MV-4-11 (cell line): ENCODE measurements around the gene ASB8.
"Not testable (repeated sequence)": the region's sequence is repeated elsewhere in the genome, so short reads cannot be mapped to it uniquely, and the experiment has no call there.

Experiments
- DNase-seq: peaks from one replicate; lab custom pipeline; 2025; lab: John Stamatoyannopoulos, UW

Gene ASB8

GRCh38 chr12:48183091-48183875, 26.0 kb upstream of the ASB8 start, which contains the start of gene CCDC184:
TSS of gene CCDC184 (plus strand) at chr12:48183644. CDS start at chr12:48184123, 479 bp downstream.
- DNase-seq = peak; percentile 59

GRCh38 chr12:48182631-48183030, 25.3 kb upstream of the ASB8 start:
- no peak for DNase-seq

GRCh38 chr12:48180857-48181495, 23.7 kb upstream of the ASB8 start:
- DNase-seq = no peak

- DNase-seq = no peak
Measured at GRCh38 chr12:48180424-48180823, 23.1 kb upstream of the ASB8 start.

GRCh38 chr12:48179466-48179865, 22.2 kb upstream of the ASB8 start:
- no peak for DNase-seq

GRCh38 chr12:48177982-48178381, 20.7 kb upstream of the ASB8 start:
- DNase-seq = no peak

GRCh38 chr12:48176417-48176751, 19.1 kb upstream of the ASB8 start:
- no peak for DNase-seq

GRCh38 chr12:48175613-48176416, 18.5 kb upstream of the ASB8 start:
- DNase-seq = no peak

- DNase-seq = no peak
Measured at GRCh38 chr12:48169011-48169410, 11.7 kb upstream of the ASB8 start.

GRCh38 chr12:48165089-48165981, 8.0 kb upstream of the ASB8 start:
- no peak for DNase-seq

- DNase-seq = no peak
Measured at GRCh38 chr12:48164451-48164850, 7.1 kb upstream of the ASB8 start.

GRCh38 chr12:48163150-48163747, 5.9 kb upstream of the ASB8 start:
- DNase-seq = no peak

GRCh38 chr12:48160807-48161206, 3.5 kb upstream of the ASB8 start:
- DNase-seq = peak; percentile 64

- DNase-seq = no peak
Measured at GRCh38 chr12:48160046-48160445, 2.7 kb upstream of the ASB8 start.

- DNase-seq = no peak
Measured at GRCh38 chr12:48157889-48158370, 615 bp upstream of the ASB8 start.

- no peak for DNase-seq
Measured at GRCh38 chr12:48156652-48157017, 680 bp downstream of the ASB8 start.

GRCh38 chr12:48155786-48156185, 1.5 kb downstream of the ASB8 start:
- not testable (repeated sequence) for DNase-seq

GRCh38 chr12:48151103-48151771, 6.1 kb downstream of the ASB8 start:
- DNase-seq = peak; percentile 22

- no peak for DNase-seq
Measured at GRCh38 chr12:48145981-48146380, 11.3 kb downstream of the ASB8 start.

- no peak for DNase-seq
Measured at GRCh38 chr12:48143898-48144297, 13.4 kb downstream of the ASB8 start.
